Suprapubic skin (tissue), 3 donors: ENCODE data around the gene P4HB.

Experiments used
- CTCF ChIP-seq, 2 donors: fragments of 200-600 bp in 1 of 2; fragments of 450-650 bp in 1 of 2; sonication (generic) in 1 of 2; IDR thresholded peaks; one replicate each; pipeline ENCODE4 v1.5.1; 2016 to 2019; ENCODE audit warnings: antibody characterized with exemption in 2 of 2, mild to moderate bottlenecking in 1 of 2, moderate library complexity in 1 of 2
- EP300 ChIP-seq: sonication (generic); formaldehyde crosslinking; IDR thresholded peaks from one replicate; pipeline ENCODE4 v1.6.1; 2017; ENCODE audit warnings: antibody characterized with exemption

GRCh38 chr17:81801327-81801726 is 59.0 kb downstream of the P4HB start:
- TF ChIP-seq CTCF (IDR thresholded peaks at IDR 0.05) (no peak), EP300 (no peak)
